Peyer's patch (tissue), 4 donors: ENCODE measurements around the gene ASAP2.

Source experiments
- POLR2A ChIP-seq, 2 donors: fragments of 450-650 bp; IDR thresholded peaks; one replicate each; pipeline ENCODE4 v1.5.1; 2017; ENCODE audit warnings: antibody characterized with exemption in 2 of 2, mild to moderate bottlenecking in 2 of 2, moderate library complexity in 2 of 2
- TF ChIP-seq, protein P1 (sequence below), 6 experiments: fragments of 450-650 bp in 4 of 6; fragments of 200-600 bp in 2 of 6; sonication (generic) in 1 of 6; IDR thresholded peaks; one replicate each; pipeline ENCODE4 v1.5.1; 2017 to 2019; ENCODE audit warnings: antibody characterized with exemption in 6 of 6, mild to moderate bottlenecking in 3 of 6, moderate library complexity in 1 of 6

DNA sequence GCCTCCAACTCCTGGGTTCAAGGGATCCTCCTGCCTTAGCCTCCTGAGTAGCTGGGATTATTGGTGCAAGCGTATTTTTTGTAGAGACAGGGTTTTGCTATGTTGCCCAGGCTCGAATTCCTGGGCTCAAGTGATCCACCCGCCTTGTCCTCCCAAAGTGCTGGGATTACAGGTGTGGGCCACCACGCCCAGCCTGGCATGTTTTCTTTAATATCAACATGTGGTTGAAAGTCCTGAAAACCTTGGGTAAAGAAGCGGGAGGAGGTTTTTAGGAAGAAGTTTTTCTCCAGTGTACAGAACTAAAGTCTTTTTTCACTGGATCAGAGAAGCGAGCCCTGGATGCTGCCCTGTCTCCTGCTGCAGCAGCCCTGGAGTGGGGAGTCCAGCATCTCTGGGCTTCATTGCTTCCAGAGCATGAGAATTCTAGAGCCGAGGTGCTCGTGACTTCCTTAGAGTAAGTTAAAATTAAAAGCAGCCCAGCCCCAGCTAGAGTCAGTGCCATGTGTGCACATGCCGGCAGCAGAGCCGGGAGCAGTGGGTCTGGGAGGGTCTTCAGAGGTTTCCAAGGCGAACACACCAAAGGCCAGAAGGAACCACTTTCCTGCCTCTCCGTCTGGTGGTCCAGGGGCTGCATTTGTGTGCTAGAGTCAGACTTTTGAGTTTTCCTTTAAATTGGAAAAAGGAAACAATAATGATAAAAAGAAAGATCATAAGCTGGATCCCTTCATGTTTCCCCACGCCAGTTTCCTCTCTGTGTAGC lies 185.5 kb downstream of the ASAP2 start:
- TF ChIP-seq, protein P1, sequence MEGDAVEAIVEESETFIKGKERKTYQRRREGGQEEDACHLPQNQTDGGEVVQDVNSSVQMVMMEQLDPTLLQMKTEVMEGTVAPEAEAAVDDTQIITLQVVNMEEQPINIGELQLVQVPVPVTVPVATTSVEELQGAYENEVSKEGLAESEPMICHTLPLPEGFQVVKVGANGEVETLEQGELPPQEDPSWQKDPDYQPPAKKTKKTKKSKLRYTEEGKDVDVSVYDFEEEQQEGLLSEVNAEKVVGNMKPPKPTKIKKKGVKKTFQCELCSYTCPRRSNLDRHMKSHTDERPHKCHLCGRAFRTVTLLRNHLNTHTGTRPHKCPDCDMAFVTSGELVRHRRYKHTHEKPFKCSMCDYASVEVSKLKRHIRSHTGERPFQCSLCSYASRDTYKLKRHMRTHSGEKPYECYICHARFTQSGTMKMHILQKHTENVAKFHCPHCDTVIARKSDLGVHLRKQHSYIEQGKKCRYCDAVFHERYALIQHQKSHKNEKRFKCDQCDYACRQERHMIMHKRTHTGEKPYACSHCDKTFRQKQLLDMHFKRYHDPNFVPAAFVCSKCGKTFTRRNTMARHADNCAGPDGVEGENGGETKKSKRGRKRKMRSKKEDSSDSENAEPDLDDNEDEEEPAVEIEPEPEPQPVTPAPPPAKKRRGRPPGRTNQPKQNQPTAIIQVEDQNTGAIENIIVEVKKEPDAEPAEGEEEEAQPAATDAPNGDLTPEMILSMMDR (IDR thresholded peaks at IDR 0.05), result no peak
- no peak for TF ChIP-seq POLR2A (IDR thresholded peaks at IDR 0.05)
